Transverse colon (tissue), 4 donors: ENCODE measurements around the gene SH3PXD2B.

Source experiments
- CTCF ChIP-seq, 5 experiments: fragments of 200-600 bp in 3 of 5; fragments of 450-650 bp in 2 of 5; sonication (generic) in 3 of 5; IDR thresholded peaks; 1 replicate in 2 of 5; 2 replicates in 3 of 5; pipeline ENCODE4 v1.5.1; 2016 to 2017; ENCODE audit warnings: antibody characterized with exemption in 5 of 5, inconsistent platforms in 3 of 5, mild to moderate bottlenecking in 2 of 5, moderate library complexity in 1 of 5
- EP300 ChIP-seq: sonication (generic); formaldehyde crosslinking; IDR thresholded peaks from one replicate; pipeline ENCODE4 v1.6.1; 2017; ENCODE audit warnings: antibody characterized with exemption, low read depth
- POLR2A ChIP-seq: fragments of 450-650 bp; IDR thresholded peaks from one replicate; pipeline ENCODE4 v1.6.1; 2016; ENCODE audit warnings: antibody characterized with exemption, mild to moderate bottlenecking, moderate library complexity
- POLR2AphosphoS5 ChIP-seq, 3 donors: sonication (generic); formaldehyde crosslinking; IDR thresholded peaks; one replicate each; pipeline ENCODE4 v1.6.1; 2016; ENCODE audit warnings: antibody characterized with exemption in 3 of 3

GRCh38 chr5:172353846-172354245, 100.5 kb downstream of the SH3PXD2B start:
- TF ChIP-seq CTCF (IDR thresholded peaks at IDR 0.05): no peak
- no peak for TF ChIP-seq POLR2A
- no peak for TF ChIP-seq POLR2AphosphoS5 (IDR thresholded peaks at IDR 0.05)
- TF ChIP-seq EP300: no peak
